PC-3 (cell line): ENCODE measurements around the gene SNN. TPM values are rescaled to one million over a fixed set of nuclear protein-coding genes. Genes with fewer than 3 reads are reported as not detected.

Experiments
- ATAC-seq: fragments of 200-7000 bp; cut with Tn5 transposase; 2 replicates; pipeline ENCODE4 v1.9.1; 2020; ENCODE audit warnings: mild to moderate bottlenecking, moderate library complexity
- BruUV-seq: library from RNA; stranded (reverse); fragments of 400-500 nt; replicated peaks from 2 replicates; lab custom pipeline; 2021; lab: Mats Ljungman, UMichigan
- CTCF ChIA-PET: fragments of 300-600 bp; sonication (Branson Sonifier 250); formaldehyde crosslinking; loops from one replicate; lab custom pipeline; 2022; ENCODE audit warnings: antibody characterized with exemption; lab: Charles Lee
- POLR2A ChIA-PET: fragments of 300-600 bp; sonication (Branson Sonifier 250); formaldehyde crosslinking; loops from one replicate; lab custom pipeline; 2022; ENCODE audit warnings: antibody characterized with exemption; ENCODE audit not compliant: unreplicated experiment; lab: Charles Lee
- DNase-seq: peaks from one replicate; pipeline ENCODE4 v3.0.0-alpha.2; 2015
- H2AFZ ChIP-seq: fragments of 300-600 bp; sonication (generic); 2 replicates; pipeline ENCODE4 v1.6.0; 2016; ENCODE audit warnings: antibody characterized with exemption, low read length
- H3F3A ChIP-seq: fragments of 300-600 bp; sonication (generic); one replicate; pipeline ENCODE4 v1.6.0; 2017; ENCODE audit warnings: antibody characterized with exemption, low read length, control low read depth, mild to moderate bottlenecking; ENCODE audit not compliant: unreplicated experiment
- H3K27ac ChIP-seq: fragments of 300-600 bp; sonication (generic); 2 replicates; pipeline ENCODE4 v1.5.1; 2016; ENCODE audit warnings: mild to moderate bottlenecking, low read length
- H3K27me3 ChIP-seq: fragments of 300-600 bp; sonication (generic); 2 replicates; pipeline ENCODE4 v1.6.1; 2016; ENCODE audit warnings: low read length, mixed read lengths
- H3K36me3 ChIP-seq: fragments of 300-600 bp; sonication (generic); 2 replicates; pipeline ENCODE4 v1.6.1; 2016; ENCODE audit warnings: low read depth, mixed run types, low read length, mixed read lengths
- H3K4me1 ChIP-seq: fragments of 300-600 bp; sonication (generic); 2 replicates; pipeline ENCODE4 v1.5.1; 2016; ENCODE audit warnings: low read length; ENCODE audit not compliant: insufficient read depth
- H3K4me2 ChIP-seq: fragments of 300-600 bp; sonication (generic); 2 replicates; pipeline ENCODE4 v1.6.0; 2016; ENCODE audit warnings: low read length
- H3K4me3 ChIP-seq: fragments of 300-600 bp; sonication (generic); 2 replicates; pipeline ENCODE4 v1.5.1; 2016; ENCODE audit warnings: mild to moderate bottlenecking, low read length, mixed read lengths
- H3K79me2 ChIP-seq: fragments of 300-600 bp; sonication (generic); 2 replicates; pipeline ENCODE4 v1.6.1; 2017; ENCODE audit warnings: low read length, mixed read lengths
- H3K9ac ChIP-seq: fragments of 300-600 bp; sonication (generic); 2 replicates; pipeline ENCODE4 v1.6.0; 2016; ENCODE audit warnings: mild to moderate bottlenecking, low read length
- H3K9me2 ChIP-seq: fragments of 300-600 bp; sonication (generic); replicated peaks from 2 replicates; pipeline ENCODE4 v1.6.1; 2016; ENCODE audit warnings: mixed run types, low read length, mixed read lengths
- H3K9me3 ChIP-seq: fragments of 300-600 bp; sonication (generic); 2 replicates; pipeline ENCODE4 v1.6.1; 2016; ENCODE audit warnings: low read length, mixed read lengths
- H4K20me1 ChIP-seq: fragments of 300-600 bp; sonication (generic); 2 replicates; pipeline ENCODE4 v1.6.1; 2016; ENCODE audit warnings: low read length, mixed read lengths
- EZH2 ChIP-seq: fragments of 300-600 bp; sonication (generic); IDR thresholded peaks from one replicate; pipeline ENCODE4 v1.6.1; 2017; ENCODE audit warnings: antibody characterized with exemption, mild to moderate bottlenecking, low read length; ENCODE audit not compliant: unreplicated experiment
- EZH2phosphoT487 ChIP-seq: fragments of 300-600 bp; sonication (generic); IDR thresholded peaks from 2 replicates; pipeline ENCODE4 v1.6.1; 2018; ENCODE audit warnings: mild to moderate bottlenecking, antibody characterized with exemption, low read length, borderline replicate concordance
- intact Hi-C: fragments of 100-400 bp; cut with micrococcal nuclease; formaldehyde crosslinking; loops from 2 replicates; pipeline ENCODE4 v1.9.0; 2023
- total RNA-seq: library from RNA; depleted of rRNA; stranded (reverse); fragments of >200 nt; gene quantifications from 2 replicates; pipeline ENCODE4 v1.2.3, GENCODE V29; 2014
- TF ChIP-seq, protein P1 (sequence below): fragments of 300-600 bp; sonication (generic); conservative IDR thresholded peaks from 2 replicates; pipeline ENCODE4 v1.5.1; 2017; ENCODE audit warnings: antibody characterized with exemption, low read depth, mild to moderate bottlenecking, low read length

SNN gene
- total RNA-seq, 1 experiment from 2014 or later = 4.3 TPM

DNA sequence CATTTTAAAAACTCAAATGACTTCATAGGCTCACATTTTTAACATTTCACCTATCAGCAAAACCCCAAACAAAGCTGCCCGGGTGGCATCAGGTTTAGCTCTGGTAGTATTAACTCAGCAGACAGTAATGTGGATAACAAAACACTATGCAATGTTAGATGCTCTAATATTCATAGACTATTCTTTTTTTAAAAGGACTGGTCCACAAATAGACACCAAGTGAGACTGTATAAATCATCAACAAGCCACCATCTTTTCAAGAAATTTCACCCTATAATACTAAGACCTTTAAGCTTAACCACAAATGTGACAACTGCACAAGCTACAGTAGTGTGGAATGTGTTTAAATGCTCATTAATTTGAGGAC lies 20.2 kb downstream of the SNN start:
- TF ChIP-seq, protein P1, sequence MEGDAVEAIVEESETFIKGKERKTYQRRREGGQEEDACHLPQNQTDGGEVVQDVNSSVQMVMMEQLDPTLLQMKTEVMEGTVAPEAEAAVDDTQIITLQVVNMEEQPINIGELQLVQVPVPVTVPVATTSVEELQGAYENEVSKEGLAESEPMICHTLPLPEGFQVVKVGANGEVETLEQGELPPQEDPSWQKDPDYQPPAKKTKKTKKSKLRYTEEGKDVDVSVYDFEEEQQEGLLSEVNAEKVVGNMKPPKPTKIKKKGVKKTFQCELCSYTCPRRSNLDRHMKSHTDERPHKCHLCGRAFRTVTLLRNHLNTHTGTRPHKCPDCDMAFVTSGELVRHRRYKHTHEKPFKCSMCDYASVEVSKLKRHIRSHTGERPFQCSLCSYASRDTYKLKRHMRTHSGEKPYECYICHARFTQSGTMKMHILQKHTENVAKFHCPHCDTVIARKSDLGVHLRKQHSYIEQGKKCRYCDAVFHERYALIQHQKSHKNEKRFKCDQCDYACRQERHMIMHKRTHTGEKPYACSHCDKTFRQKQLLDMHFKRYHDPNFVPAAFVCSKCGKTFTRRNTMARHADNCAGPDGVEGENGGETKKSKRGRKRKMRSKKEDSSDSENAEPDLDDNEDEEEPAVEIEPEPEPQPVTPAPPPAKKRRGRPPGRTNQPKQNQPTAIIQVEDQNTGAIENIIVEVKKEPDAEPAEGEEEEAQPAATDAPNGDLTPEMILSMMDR = no peak
- TF ChIP-seq EZH2 (no peak), EZH2phosphoT487 (no peak)
- POLR2A ChIA-PET = no interaction called here
- Histone ChIP-seq H3K4me1 (peaks cover 18% of the 10 kb centered on the region), H3K27ac (no peak overlapping the region), H3K4me2 (no peak overlapping the region), H3K79me2 (0 out of 2 replicates have a peak, but pooled peaks cover 3% of the 10 kb centered on the region), H3K9ac (no peak overlapping the region), H3K4me3 (no peak overlapping the region), H3K9me2 (no peaks in the 10 kb centered on the region), H3K27me3 (no peaks in the 10 kb centered on the region), H3K36me3 (peaks cover 19% of the 10 kb centered on the region; the same call in 1 of the 2 replicates), H3K9me3 (no peaks in the 10 kb centered on the region), H4K20me1 (no peaks in the 10 kb centered on the region), H2AFZ (no peak overlapping the region), H3F3A (no peaks in the 10 kb centered on the region)
- ATAC-seq (no peak), DNase-seq (no peak)
- no TSS peak for BruUV-seq
- CTCF ChIA-PET = no interaction called here
- intact Hi-C loops = no loop called here

GRCh38 chr16:11689031-11689840 lies 21.0 kb downstream of the SNN start:
- no peaks in the 10 kb centered on the region for H4K20me1 ChIP-seq
- no peak overlapping the region for H2AFZ ChIP-seq
- CTCF ChIA-PET = no interaction called here
- H3F3A ChIP-seq = no peaks in the 10 kb centered on the region
- intact Hi-C loops = no loop called here
- H3K27ac ChIP-seq = no peak overlapping the region
- H3K9me3 ChIP-seq = no peaks in the 10 kb centered on the region
- no peak overlapping the region for H3K4me3 ChIP-seq
- H3K36me3 ChIP-seq = peaks cover 16% of the 10 kb centered on the region; the same call in 1 of the 2 replicates
- no peaks in the 10 kb centered on the region for H3K9me2 ChIP-seq
- no TSS peak for BruUV-seq
- no peak for TF ChIP-seq EZH2
- TF ChIP-seq, protein P1 = no peak
- H3K4me1 ChIP-seq = peaks cover 18% of the 10 kb centered on the region
- ATAC-seq (no peak), DNase-seq (no peak)
- no peaks in the 10 kb centered on the region for H3K27me3 ChIP-seq
- POLR2A ChIA-PET = no interaction called here
- H3K4me2 ChIP-seq = no peak overlapping the region
- H3K79me2 ChIP-seq = 0 out of 2 replicates have a peak, but pooled peaks cover 3% of the 10 kb centered on the region
- H3K9ac ChIP-seq = no peak overlapping the region

DNA sequence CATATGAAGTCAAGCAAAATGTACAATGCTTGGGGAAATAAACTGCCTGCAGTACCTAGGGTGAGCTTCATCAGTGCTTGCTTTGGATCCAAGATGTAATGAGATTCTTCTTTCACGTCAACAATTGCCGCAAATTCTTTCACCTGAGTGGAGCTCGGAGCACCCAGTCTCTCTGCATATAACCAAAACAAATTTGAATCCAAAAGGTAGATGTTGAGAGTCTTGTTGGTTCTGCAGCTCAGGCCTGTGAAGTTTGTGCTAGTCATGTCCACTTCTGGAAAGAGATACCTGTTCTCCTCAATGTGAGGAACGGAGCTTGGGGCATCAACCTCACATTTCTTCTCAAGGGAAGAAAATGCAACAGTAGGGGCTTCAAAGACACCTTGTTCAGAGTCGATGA lies 23.0 kb downstream of the SNN start:
- H3F3A ChIP-seq = no peaks in the 10 kb centered on the region
- POLR2A ChIA-PET = no interaction called here
- H2AFZ ChIP-seq = no peak overlapping the region
- no peak for ATAC-seq
- DNase-seq = no peak
- CTCF ChIA-PET = interaction anchor here (0.7 kb wide), 1 partner anchor 310 kb away, joined by 4 read pairs; no protein-coding TSS in a partner anchor
- peaks cover 16% of the 10 kb centered on the region; the same call in 1 of the 2 replicates for H3K36me3 ChIP-seq
- TF ChIP-seq, protein P1 = no peak
- no peak for TF ChIP-seq EZH2
- no peak for TF ChIP-seq EZH2phosphoT487
- H3K9ac ChIP-seq = no peak overlapping the region
- no TSS peak for BruUV-seq
- intact Hi-C loops = no loop called here
- H3K4me1 ChIP-seq = peaks cover 18% of the 10 kb centered on the region
- no peaks in the 10 kb centered on the region for H3K9me3 ChIP-seq
- 0 out of 2 replicates have a peak, but pooled peaks cover 3% of the 10 kb centered on the region for H3K79me2 ChIP-seq
- no peaks in the 10 kb centered on the region for H3K9me2 ChIP-seq
- no peaks in the 10 kb centered on the region for H3K27me3 ChIP-seq
- no peaks in the 10 kb centered on the region for H4K20me1 ChIP-seq
- H3K27ac ChIP-seq = no peak overlapping the region
- no peak overlapping the region for H3K4me2 ChIP-seq
- no peak overlapping the region for H3K4me3 ChIP-seq
